Measurements from ENCODE around the gene SRA1. TPM values are rescaled to one million over a fixed set of nuclear protein-coding genes. Genes with fewer than 3 reads are reported as not detected.

Gene SRA1
- total and polyA plus RNA-seq, 2 of the 13 experiments (the other 11 are each of a cell fraction or from before 2014, with no cell fraction given) = 14.2 to 32.8 TPM

DNA sequence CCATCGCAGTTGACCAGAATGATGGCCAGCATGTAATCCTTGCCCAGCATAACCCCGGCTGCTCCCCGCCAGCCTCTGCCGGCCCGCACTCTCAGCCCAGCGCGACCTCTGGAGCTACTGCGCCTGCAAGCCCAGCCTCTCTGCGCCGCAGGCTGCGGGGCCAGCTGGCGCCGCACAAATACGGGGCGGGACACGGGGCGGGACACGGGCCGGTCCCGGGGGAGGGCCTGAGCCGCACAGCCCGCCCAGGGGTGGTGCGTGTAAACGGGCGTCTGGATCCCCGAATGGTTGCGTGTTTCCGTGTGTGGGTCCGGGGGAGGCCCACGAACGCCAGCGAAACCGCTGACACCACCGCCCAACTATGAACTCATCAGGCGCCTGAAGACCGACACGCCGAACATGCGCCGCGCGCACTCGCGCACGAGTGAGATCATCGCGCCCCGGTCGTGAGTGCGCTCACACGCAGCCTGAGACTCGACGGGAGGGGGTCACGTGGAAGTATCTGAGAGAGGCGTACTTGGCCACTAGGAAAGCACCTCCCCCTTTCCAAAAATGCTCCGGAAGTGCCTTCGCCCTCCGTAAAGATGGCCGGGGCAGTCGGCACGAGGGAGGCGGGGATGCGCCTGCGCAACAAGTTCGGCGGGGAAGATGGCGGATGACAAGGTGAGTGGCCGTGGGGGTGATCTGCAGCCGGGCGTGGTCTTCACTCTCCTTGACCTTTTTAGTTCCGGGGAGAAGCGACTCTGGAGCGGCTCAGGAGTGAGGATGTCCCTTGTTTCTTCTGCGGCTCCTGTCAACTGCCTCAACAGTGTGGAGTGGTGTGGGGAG lies 7.1 kb upstream of the SRA1 start, which contains the start of the genes APBB3 and SLC35A4 (continued):
- TF ChIP-seq, protein P1, sequence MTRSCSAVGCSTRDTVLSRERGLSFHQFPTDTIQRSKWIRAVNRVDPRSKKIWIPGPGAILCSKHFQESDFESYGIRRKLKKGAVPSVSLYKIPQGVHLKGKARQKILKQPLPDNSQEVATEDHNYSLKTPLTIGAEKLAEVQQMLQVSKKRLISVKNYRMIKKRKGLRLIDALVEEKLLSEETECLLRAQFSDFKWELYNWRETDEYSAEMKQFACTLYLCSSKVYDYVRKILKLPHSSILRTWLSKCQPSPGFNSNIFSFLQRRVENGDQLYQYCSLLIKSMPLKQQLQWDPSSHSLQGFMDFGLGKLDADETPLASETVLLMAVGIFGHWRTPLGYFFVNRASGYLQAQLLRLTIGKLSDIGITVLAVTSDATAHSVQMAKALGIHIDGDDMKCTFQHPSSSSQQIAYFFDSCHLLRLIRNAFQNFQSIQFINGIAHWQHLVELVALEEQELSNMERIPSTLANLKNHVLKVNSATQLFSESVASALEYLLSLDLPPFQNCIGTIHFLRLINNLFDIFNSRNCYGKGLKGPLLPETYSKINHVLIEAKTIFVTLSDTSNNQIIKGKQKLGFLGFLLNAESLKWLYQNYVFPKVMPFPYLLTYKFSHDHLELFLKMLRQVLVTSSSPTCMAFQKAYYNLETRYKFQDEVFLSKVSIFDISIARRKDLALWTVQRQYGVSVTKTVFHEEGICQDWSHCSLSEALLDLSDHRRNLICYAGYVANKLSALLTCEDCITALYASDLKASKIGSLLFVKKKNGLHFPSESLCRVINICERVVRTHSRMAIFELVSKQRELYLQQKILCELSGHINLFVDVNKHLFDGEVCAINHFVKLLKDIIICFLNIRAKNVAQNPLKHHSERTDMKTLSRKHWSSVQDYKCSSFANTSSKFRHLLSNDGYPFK (CRISPR knock-in tag; IDR thresholded peaks at IDR 0.05; ENCODE audit: borderline replicate concordance) = peak; percentile 23; the same call in 1 of the 2 replicates
- TF ChIP-seq ZNF563 (CRISPR knock-in tag; IDR thresholded peaks at IDR 0.05) (no peak), TERF1 (CRISPR knock-in tag; IDR thresholded peaks at IDR 0.05) (no peak), ZNF468 (CRISPR knock-in tag; IDR thresholded peaks at IDR 0.05) (peak; percentile 84; the same call in 1 of the 2 replicates), ZNF350 (CRISPR knock-in tag; IDR thresholded peaks at IDR 0.05; ENCODE audit: borderline replicate concordance, low read depth) (peak; percentile 20; the same call in 1 of the 2 replicates), ZNF709 (CRISPR knock-in tag; IDR thresholded peaks at IDR 0.05) (no peak), HMG20B (CRISPR knock-in tag; conservative IDR thresholded peaks at IDR 0.05) (no peak), KAT8 (CRISPR knock-in tag; IDR thresholded peaks at IDR 0.05) (no peak), FOSL2 (CRISPR knock-in tag; IDR thresholded peaks at IDR 0.05) (0 out of 2 replicates have a peak, but pooled peaks have one; percentile 5), ZNF143 (CRISPR knock-in tag; IDR thresholded peaks at IDR 0.05) (no peak), ZNF792 (CRISPR knock-in tag; IDR thresholded peaks at IDR 0.05) (no peak), ZBTB38 (CRISPR knock-in tag; IDR thresholded peaks at IDR 0.05) (peak; percentile 48; the same call in 1 of the 2 replicates), HMG20A (CRISPR knock-in tag; IDR thresholded peaks at IDR 0.05; ENCODE audit: borderline replicate concordance) (no peak), SRSF4 (IDR thresholded peaks at IDR 0.05; ENCODE audit: low read depth, low read length, poor library complexity, severe bottlenecking) (no peak), STAT6 (CRISPR knock-in tag; IDR thresholded peaks at IDR 0.05; ENCODE audit: borderline replicate concordance) (no peak)
- TF ChIP-seq, protein P2, sequence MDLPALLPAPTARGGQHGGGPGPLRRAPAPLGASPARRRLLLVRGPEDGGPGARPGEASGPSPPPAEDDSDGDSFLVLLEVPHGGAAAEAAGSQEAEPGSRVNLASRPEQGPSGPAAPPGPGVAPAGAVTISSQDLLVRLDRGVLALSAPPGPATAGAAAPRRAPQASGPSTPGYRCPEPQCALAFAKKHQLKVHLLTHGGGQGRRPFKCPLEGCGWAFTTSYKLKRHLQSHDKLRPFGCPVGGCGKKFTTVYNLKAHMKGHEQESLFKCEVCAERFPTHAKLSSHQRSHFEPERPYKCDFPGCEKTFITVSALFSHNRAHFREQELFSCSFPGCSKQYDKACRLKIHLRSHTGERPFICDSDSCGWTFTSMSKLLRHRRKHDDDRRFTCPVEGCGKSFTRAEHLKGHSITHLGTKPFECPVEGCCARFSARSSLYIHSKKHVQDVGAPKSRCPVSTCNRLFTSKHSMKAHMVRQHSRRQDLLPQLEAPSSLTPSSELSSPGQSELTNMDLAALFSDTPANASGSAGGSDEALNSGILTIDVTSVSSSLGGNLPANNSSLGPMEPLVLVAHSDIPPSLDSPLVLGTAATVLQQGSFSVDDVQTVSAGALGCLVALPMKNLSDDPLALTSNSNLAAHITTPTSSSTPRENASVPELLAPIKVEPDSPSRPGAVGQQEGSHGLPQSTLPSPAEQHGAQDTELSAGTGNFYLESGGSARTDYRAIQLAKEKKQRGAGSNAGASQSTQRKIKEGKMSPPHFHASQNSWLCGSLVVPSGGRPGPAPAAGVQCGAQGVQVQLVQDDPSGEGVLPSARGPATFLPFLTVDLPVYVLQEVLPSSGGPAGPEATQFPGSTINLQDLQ (CRISPR knock-in tag; IDR thresholded peaks at IDR 0.05) = no peak
- TF ChIP-seq, protein P3, sequence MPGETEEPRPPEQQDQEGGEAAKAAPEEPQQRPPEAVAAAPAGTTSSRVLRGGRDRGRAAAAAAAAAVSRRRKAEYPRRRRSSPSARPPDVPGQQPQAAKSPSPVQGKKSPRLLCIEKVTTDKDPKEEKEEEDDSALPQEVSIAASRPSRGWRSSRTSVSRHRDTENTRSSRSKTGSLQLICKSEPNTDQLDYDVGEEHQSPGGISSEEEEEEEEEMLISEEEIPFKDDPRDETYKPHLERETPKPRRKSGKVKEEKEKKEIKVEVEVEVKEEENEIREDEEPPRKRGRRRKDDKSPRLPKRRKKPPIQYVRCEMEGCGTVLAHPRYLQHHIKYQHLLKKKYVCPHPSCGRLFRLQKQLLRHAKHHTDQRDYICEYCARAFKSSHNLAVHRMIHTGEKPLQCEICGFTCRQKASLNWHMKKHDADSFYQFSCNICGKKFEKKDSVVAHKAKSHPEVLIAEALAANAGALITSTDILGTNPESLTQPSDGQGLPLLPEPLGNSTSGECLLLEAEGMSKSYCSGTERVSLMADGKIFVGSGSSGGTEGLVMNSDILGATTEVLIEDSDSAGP (CRISPR knock-in tag; IDR thresholded peaks at IDR 0.05; ENCODE audit: borderline replicate concordance) = peak; percentile 61; the same call in 1 of the 2 replicates

Measured in HepG2 (cell line).